Measurements from ENCODE around the gene RPH3AL.

DNA sequence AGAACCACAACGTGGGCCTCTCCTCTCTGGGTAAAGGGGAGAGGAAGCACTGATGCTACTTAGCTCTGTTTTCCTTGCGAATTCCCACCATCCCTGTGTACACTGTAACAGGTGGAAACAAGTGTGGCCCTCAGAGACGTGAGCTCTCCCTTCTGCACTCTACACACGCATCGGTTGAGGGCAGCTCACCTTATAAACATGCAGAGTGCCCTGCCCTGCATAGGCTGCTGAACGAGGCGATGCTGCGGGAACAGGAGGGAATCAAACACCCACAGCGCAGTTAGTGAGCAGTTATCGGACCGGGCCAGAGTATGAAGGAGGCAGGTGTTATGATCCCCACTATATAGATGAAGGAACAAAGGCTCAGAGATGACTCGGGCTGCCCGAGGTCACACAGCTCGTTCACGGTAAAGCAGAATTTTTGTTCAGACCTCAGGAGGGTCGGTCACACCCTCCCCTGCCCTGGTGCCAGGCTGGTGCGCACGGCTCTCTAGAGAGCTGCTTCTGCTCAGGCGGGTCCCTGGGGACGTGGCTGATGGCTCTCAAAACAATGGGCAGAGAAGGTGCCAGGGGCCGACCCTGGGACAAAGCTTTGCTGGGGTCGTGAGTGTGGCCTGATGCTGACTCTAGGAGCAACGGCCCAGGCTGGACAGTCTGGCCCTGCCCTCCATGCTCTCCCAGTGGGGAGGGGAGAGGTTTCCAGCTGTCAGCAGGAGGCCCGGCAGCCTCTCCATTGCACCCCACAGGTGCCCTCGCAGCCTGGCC lies 68.5 kb downstream of the RPH3AL start:
- TF ChIP-seq TAF1 (IDR thresholded peaks at IDR 0.05; ENCODE audit: low read depth), result no peak
- TF ChIP-seq, protein P1, sequence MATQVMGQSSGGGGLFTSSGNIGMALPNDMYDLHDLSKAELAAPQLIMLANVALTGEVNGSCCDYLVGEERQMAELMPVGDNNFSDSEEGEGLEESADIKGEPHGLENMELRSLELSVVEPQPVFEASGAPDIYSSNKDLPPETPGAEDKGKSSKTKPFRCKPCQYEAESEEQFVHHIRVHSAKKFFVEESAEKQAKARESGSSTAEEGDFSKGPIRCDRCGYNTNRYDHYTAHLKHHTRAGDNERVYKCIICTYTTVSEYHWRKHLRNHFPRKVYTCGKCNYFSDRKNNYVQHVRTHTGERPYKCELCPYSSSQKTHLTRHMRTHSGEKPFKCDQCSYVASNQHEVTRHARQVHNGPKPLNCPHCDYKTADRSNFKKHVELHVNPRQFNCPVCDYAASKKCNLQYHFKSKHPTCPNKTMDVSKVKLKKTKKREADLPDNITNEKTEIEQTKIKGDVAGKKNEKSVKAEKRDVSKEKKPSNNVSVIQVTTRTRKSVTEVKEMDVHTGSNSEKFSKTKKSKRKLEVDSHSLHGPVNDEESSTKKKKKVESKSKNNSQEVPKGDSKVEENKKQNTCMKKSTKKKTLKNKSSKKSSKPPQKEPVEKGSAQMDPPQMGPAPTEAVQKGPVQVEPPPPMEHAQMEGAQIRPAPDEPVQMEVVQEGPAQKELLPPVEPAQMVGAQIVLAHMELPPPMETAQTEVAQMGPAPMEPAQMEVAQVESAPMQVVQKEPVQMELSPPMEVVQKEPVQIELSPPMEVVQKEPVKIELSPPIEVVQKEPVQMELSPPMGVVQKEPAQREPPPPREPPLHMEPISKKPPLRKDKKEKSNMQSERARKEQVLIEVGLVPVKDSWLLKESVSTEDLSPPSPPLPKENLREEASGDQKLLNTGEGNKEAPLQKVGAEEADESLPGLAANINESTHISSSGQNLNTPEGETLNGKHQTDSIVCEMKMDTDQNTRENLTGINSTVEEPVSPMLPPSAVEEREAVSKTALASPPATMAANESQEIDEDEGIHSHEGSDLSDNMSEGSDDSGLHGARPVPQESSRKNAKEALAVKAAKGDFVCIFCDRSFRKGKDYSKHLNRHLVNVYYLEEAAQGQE (IDR thresholded peaks at IDR 0.05; ENCODE audit: low read depth), result no peak
- no peak for TF ChIP-seq RAD21 (IDR thresholded peaks at IDR 0.05; ENCODE audit: low read depth)
- no peak for TF ChIP-seq TEAD4 (IDR thresholded peaks at IDR 0.05)
- no peak for TF ChIP-seq CEBPB (IDR thresholded peaks at IDR 0.05)
- TF ChIP-seq NFIC (IDR thresholded peaks at IDR 0.05), result no peak
- TF ChIP-seq, protein P2, sequence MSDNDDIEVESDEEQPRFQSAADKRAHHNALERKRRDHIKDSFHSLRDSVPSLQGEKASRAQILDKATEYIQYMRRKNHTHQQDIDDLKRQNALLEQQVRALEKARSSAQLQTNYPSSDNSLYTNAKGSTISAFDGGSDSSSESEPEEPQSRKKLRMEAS (IDR thresholded peaks at IDR 0.05), result no peak
- TF ChIP-seq FOXM1 (IDR thresholded peaks at IDR 0.05; ENCODE audit: borderline replicate concordance, low read depth), result no peak

Measured in Ishikawa (cell line).